Duodenal mucosa (tissue), 2 donors: ENCODE results near the gene GSTCD.

Experiments used
- H3K27ac ChIP-seq: one replicate; pipeline ENCODE4 v1.7.0; 2013; ENCODE audit warnings: low read depth, low read length
- H3K27me3 ChIP-seq, 2 donors: one replicate each; pipeline ENCODE4 v1.7.0; 2013; ENCODE audit warnings: low read length in 2 of 2, control low read depth in 1 of 2; ENCODE audit not compliant: insufficient read depth in 2 of 2, control insufficient read depth in 1 of 2
- H3K36me3 ChIP-seq, 2 donors: one replicate each; pipeline ENCODE4 v1.7.0; 2013; ENCODE audit warnings: low read length in 2 of 2, control low read depth in 1 of 2; ENCODE audit not compliant: insufficient read depth in 2 of 2, control insufficient read depth in 1 of 2
- H3K4me1 ChIP-seq, 2 donors: one replicate each; pipeline ENCODE4 v1.7.0; 2013; ENCODE audit warnings: low read length in 2 of 2, control low read depth in 1 of 2; ENCODE audit not compliant: insufficient read depth in 2 of 2, control insufficient read depth in 1 of 2
- H3K4me3 ChIP-seq, 2 donors: one replicate each; pipeline ENCODE4 v1.7.0; 2013; ENCODE audit warnings: low read length in 2 of 2, low read depth in 1 of 2
- H3K9ac ChIP-seq, 2 donors: one replicate each; pipeline ENCODE4 v1.7.0; 2013; ENCODE audit warnings: low read length in 2 of 2, low read depth in 1 of 2
- H3K9me3 ChIP-seq, 2 donors: one replicate each; pipeline ENCODE4 v1.7.0; 2013; ENCODE audit warnings: low read length in 2 of 2, control low read depth in 1 of 2; ENCODE audit not compliant: control insufficient read depth in 1 of 2

Gene GSTCD

GRCh38 chr4:105895583-105896460 lies 187.2 kb downstream of the GSTCD start:
- Histone ChIP-seq H3K27ac (no peak overlapping the region), H3K27me3 (no peaks in the 10 kb centered on the region), H3K4me3 (peak overlapping the region; percentile 79 to 85), H3K4me1 (peaks cover 0 to 7% of the 10 kb centered on the region in 2 donors), H3K9ac (peak overlapping the region; percentile 63 to 73), H3K9me3 (no peaks in the 10 kb centered on the region), H3K36me3 (peaks cover 0 to 4% of the 10 kb centered on the region in 2 donors)

- peak overlapping the region; percentile 79 to 85 for H3K4me3 ChIP-seq
- H3K27ac ChIP-seq: no peak overlapping the region
- H3K36me3 ChIP-seq: peaks cover 0 to 4% of the 10 kb centered on the region in 2 donors
- H3K27me3 ChIP-seq: no peaks in the 10 kb centered on the region
- peaks cover 0 to 7% of the 10 kb centered on the region in 2 donors for H3K4me1 ChIP-seq
- no peaks in the 10 kb centered on the region for H3K9me3 ChIP-seq
- peak overlapping the region; percentile 63 to 73 for H3K9ac ChIP-seq
These were observed 187.9 kb downstream of the GSTCD start for GRCh38 chr4:105896461-105896942.
